GM19023 (cell line): ENCODE measurements around the gene RAPGEF3.

Experiments used
- ATAC-seq: cut with Tn5 transposase; IDR thresholded peaks from one replicate; pipeline ENCODE4 v1.9.1; 2021; ENCODE audit warnings: mild to moderate bottlenecking, moderate library complexity; ENCODE audit not compliant: unreplicated experiment

RAPGEF3 gene

DNA sequence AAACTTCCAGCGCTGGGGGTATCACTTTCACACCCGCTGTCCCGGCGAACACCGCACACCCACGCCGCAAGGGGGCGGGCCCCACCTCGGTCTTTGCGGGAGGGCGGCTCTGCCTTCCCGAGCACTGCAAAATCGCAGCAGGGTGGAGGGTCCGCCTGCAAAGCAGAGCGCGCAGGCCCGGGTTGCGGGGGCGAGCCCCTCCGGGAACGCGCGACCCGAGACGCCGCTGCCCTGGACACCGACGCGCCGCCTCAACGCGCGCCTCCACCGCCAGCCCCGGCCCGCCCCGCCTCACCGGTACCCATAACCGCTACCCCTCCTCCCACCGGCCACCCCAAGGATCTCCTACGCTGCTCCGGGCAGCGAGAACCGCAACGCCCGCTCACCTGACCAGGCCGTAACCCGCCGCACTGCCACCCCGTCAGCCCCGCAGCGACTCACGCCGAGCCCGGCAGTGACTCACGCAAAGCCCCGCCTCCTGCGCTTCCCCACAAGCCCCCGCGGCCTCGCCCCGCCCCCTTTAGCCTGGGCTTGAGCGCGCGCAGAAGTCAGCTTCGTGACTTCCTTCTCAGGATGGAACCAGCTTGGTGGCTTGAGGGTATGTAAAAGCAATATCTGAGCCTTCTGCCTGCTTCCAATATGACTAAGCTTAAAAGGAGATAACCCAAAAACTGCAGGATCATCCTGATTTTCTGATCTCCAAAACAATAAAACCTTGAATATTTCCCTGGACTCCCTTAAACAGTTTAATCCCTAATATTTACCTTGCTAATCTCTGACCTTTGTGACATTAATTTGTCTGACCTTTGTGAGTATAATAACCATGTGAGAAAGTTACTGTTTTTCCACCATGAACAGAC lies 52.9 kb downstream of the RAPGEF3 start, which contains the start of gene RPAP3:
Gene RPAP3, minus strand, starts transcription at position 465 of the 860 bp plus-strand sequence. CDS start 3,190 bp downstream, outside the sequence.
- ATAC-seq = peak; percentile 85

DNA sequence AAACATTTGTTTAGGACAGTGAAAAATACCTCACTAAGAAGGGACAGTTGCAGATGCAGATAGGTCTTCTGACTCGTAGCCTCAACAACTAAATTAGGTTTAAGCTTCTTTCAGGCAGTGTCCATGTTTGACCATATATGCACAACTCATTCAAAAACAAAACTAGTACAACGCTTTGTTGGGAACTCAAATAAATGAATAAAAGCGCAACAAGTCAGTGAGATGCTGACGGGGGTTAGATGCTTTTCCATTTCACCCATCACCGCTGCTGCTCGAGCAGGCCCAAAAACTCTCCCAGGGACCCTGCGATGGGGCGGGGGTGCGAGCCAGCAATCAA lies 53.5 kb downstream of the RAPGEF3 start:
- no peak for ATAC-seq

DNA sequence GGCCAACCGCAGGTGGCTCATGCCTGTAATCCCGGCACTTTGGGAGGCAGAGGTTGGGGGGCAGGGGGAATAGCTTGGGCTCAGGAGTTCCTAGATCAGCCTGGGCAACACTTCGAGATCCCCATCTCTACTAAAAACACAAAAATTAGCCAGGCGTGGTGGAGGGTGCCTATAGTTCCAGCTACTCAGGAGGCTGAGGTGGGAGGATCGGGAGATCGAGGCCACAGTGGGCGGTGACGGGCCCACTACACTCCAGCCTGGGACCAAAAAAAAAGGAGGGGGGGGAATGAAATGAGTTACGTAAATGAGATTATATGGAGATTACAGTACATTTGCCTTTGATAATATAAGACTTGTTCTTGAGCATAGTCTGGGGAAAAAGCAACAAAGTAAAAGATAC lies 54.0 kb downstream of the RAPGEF3 start:
- no peak for ATAC-seq

DNA sequence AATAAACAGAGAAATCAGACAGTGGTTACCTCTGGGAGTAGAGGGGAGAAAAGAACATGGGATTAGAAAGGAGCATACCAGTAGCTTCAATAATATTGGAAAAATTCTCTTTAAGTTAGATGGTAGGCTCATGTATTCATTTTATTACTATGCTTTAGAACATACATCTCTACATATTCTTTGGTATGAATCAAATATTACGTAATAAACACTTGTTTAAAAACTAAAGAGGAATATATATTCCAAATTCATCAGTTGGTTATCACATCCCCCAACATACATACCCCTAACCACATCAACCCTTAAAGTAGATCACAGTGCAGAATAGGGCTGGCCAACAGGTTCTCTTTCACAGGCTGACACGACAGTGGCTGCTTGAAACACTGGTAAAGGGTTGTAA lies 58.4 kb downstream of the RAPGEF3 start:
- ATAC-seq = no peak

DNA sequence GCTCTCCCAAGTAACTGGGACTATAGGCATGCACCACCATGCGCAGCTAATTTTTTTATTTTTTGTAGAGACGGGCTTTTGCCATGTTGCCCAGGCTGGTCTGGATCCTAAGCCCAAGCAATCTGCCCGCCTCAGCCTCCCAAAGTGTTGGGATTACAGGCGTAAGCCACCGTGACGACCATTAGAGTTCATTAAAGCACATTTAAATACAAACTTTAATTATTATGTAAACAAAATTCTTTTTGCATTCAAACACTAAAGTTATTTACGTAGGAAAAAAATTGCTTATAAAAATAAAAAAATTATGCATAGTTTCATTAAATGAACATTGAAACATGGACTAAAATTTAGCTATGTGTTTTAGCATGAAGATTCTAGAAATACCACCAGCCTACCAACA lies 60.0 kb downstream of the RAPGEF3 start:
- ATAC-seq = no peak

DNA sequence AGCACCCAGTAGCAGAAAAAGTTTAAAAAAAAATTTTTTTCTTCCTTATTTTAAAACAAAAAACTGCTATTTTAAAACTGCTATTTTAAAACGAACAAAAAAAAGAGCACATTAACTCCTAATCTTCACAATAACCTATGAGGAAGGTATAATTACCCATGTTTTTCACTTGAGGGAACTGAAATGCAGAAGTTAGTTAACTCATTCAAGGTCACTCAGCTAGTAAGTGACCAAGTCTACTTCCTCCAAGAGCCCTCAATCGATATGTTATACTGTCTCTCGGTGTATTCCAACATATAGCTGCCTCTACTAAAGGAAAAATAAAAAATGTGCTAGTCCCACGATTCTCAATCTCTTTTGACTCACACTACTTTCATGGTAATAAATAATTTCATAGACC lies 60.6 kb downstream of the RAPGEF3 start:
- no peak for ATAC-seq

DNA sequence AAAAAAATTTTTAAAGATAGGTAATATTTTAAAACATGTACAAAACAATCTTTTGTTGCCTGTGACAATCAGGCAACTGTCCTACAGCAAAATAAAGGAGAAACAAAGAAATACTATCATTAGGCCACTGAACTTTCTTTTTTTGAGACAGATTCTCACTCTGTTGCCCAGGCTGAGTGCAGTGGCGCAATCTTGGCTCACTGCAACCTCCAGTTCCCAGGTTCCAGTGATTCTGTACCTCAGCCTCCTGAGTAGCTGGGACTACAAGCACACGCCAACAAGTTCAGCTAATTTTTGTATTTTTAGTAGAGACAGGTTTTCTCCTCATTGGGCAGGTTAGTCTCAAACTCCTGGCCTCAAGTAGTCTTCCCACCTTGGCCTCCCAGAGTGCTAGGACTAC lies 69.5 kb downstream of the RAPGEF3 start:
- ATAC-seq = no peak

DNA sequence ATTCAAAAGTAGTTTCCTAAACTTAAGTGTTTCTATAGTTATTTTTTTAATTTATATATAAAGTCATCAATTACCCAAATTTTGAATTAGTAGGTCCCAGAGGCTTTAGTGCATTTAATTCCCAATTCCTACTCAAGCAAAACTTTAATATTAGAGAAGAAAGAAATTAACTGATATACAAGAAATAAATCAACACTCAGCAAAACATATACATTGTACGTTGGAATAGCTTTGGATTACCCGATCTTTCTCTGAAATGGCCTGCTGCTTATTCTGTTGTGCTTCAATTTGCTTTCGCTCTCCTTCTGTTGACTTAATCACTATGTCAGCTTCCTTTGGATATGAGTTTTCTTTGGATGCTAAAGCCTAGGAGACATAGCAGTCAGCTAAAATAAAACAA lies 71.0 kb downstream of the RAPGEF3 start:
- ATAC-seq = no peak

DNA sequence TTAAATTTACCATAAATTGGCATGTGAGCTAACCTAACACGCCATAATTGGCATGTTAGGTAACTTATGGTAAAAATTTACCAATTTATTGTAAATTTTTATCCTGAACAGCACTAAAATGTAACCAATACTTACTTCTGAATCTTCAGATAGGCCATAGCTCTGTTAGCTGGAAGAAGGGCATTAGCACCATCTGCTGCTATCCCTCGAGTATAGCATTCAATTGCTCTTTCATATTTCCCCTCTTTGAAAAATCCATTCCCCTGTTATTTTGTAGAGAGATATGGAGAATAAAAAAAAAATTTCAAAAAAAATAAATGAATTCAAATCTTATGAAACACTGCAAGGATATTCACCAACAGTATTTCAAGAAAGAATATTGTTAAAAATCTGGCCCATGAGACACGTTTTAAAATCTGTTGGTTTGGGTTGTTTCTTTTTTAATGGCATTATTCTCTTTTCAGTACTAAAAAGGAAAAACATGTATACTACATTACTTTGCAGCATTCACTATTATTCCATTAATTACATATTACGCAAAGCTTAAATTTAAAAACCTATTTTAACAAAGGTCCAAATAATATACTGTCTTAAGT lies 71.9 kb downstream of the RAPGEF3 start:
- no peak for ATAC-seq
